ENCODE results near the gene ABCB11.

DNA sequence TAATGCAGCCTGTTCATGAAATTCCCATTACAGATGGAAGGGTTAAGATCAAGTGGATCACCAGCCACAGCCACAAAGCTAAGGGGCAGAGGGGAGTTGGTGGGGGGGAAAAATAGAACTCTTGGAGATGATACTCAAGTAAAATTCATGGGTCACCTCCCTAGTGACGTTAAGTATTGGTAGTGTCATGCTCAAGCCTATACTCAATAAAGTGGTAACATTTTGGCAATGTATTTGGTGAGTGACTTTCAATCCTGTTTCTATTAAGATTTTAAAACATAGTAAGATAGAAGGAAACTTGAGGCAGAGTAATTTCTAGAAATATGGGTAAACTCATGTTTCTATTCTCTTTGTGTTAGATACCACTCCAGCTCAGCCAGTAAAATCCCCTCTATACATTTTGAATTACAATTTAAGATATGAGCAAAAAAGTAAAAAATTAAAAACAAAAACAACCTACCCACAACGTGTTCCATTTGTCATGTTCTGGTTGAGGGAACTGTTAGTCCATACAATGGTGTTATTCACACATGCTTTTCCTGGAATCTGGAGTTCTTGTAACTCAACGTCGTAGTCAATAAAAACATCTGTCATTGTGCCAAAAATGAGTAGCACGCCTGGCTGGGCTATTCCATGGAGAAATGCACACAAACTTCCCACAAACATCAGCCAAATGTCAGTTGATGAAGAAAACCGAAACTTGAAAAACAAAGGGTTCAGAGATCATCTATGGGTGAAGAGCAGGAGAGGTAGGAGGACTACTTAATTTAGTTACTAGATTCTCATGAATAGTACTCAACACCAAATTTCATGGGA, 18.1 kb downstream of the ABCB11 start:
- TF ChIP-seq, protein P1, sequence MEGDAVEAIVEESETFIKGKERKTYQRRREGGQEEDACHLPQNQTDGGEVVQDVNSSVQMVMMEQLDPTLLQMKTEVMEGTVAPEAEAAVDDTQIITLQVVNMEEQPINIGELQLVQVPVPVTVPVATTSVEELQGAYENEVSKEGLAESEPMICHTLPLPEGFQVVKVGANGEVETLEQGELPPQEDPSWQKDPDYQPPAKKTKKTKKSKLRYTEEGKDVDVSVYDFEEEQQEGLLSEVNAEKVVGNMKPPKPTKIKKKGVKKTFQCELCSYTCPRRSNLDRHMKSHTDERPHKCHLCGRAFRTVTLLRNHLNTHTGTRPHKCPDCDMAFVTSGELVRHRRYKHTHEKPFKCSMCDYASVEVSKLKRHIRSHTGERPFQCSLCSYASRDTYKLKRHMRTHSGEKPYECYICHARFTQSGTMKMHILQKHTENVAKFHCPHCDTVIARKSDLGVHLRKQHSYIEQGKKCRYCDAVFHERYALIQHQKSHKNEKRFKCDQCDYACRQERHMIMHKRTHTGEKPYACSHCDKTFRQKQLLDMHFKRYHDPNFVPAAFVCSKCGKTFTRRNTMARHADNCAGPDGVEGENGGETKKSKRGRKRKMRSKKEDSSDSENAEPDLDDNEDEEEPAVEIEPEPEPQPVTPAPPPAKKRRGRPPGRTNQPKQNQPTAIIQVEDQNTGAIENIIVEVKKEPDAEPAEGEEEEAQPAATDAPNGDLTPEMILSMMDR (conservative IDR thresholded peaks at IDR 0.05; ENCODE audit: low read depth, low read length), result no peak
- TF ChIP-seq EZH2 (IDR thresholded peaks at IDR 0.05; ENCODE audit: borderline replicate concordance, low read depth, low read length, poor library complexity, severe bottlenecking), result no peak

Measured in A673 (cell line).